K562 (cell line): ENCODE measurements around the gene ATP2A1. TPM values are rescaled to one million over a fixed set of nuclear protein-coding genes. Genes with fewer than 3 reads are reported as not detected.

Experiments
- ATAC-seq: fragments of 200-7000 bp; cut with Tn5 transposase; 3 replicates; pipeline ENCODE4 v1.9.1; 2020; ENCODE audit warnings: moderate library complexity
- BruUV-seq: library from RNA; stranded (reverse); fragments of 400-500 nt; replicated peaks from 2 replicates; lab custom pipeline; 2021; lab: Mats Ljungman, UMichigan
- CTCF ChIA-PET: fragments of 300-600 bp; formaldehyde crosslinking; extraction: SDS; loops from one replicate; lab custom pipeline; 2021; ENCODE audit warnings: low intra/inter-chr PET ratio; lab: Yijun Ruan, JAX
- POLR2A ChIA-PET: fragments of 300-600, 350-650 bp; sonication (Branson Sonifier 250); formaldehyde crosslinking; extraction: SDS; loops from one replicate; lab custom pipeline; 2021; ENCODE audit warnings: antibody characterized with exemption, inconsistent platforms; lab: Yijun Ruan, JAX
- DNase-seq, 4 experiments: peaks; one replicate each; pipeline versions ENCODE4 v3.0.0 to v3.0.0-alpha.2; 2011 to 2018; ENCODE audit warnings: low spot score in 3 of 4, mixed read lengths in 3 of 4; ENCODE audit errors: extremely low read depth in 1 of 4
- FAIRE-seq: peaks from 2 replicates; lab custom pipeline; 2011; peaks lifted over from hg19 to GRCh38; lab: Jason Lieb, UNC
- H2AFZ ChIP-seq: 2 replicates; pipeline ENCODE4 v1.6.0; 2011; ENCODE audit warnings: low read depth, low read length, control low read depth, inconsistent platforms
- H3K27ac ChIP-seq: fragments of 200-600 bp; 3 replicates; pipeline ENCODE4 v1.8.0; 2011; ENCODE audit warnings: low read depth, mild to moderate bottlenecking, control low read depth, inconsistent platforms, low read length, moderate library complexity, mixed read lengths; ENCODE audit errors: extremely low read depth
- H3K27me3 ChIP-seq, 2 experiments: fragments of 300-600 bp in 1 of 2; 2 replicates in 1 of 2; 3 replicates in 1 of 2; pipeline versions ENCODE4 v1.6.0 to v1.8.0; 2011; ENCODE audit warnings: inconsistent platforms in 2 of 2, low read length in 2 of 2, mild to moderate bottlenecking in 1 of 2, mixed read lengths in 1 of 2, moderate library complexity in 1 of 2; ENCODE audit not compliant: control insufficient read depth in 2 of 2, insufficient read depth in 2 of 2
- H3K36me3 ChIP-seq: fragments of 300-600 bp; 3 replicates; pipeline ENCODE4 v1.8.0; 2011; ENCODE audit warnings: mild to moderate bottlenecking, low read length, inconsistent platforms; ENCODE audit not compliant: control insufficient read depth, insufficient read depth
- H3K4me1 ChIP-seq, 2 experiments: fragments of 200-600 bp in 1 of 2; replicated peaks in 1 of 2; 2 replicates in 1 of 2; 3 replicates in 1 of 2; pipeline versions ENCODE4 v1.5.1 to v1.8.0; 2011; ENCODE audit warnings: inconsistent platforms in 2 of 2, low read length in 2 of 2, mild to moderate bottlenecking in 1 of 2, mixed read lengths in 1 of 2, moderate library complexity in 1 of 2; ENCODE audit not compliant: control insufficient read depth in 2 of 2, insufficient read depth in 2 of 2
- H3K4me2 ChIP-seq: 2 replicates; pipeline ENCODE4 v1.6.1; 2011; ENCODE audit warnings: low read length, control low read depth, inconsistent platforms, mixed read lengths; ENCODE audit not compliant: insufficient read depth
- H3K4me3 ChIP-seq: fragments of 200-600 bp; sonication (generic), shearing (Covaris generic); 2 replicates; pipeline ENCODE4 v1.5.1; 2016; ENCODE audit warnings: control low read depth, inconsistent platforms
- H3K79me2 ChIP-seq: fragments of 200-600 bp; 3 replicates; pipeline ENCODE4 v1.8.0; 2011; ENCODE audit warnings: low read length, inconsistent platforms; ENCODE audit not compliant: control insufficient read depth, insufficient read depth
- H3K9ac ChIP-seq, 2 experiments: 2 replicates each; pipeline versions ENCODE4 v1.6.0 to v1.6.1; 2011; ENCODE audit warnings: low read depth in 2 of 2, low read length in 2 of 2, control low read depth in 1 of 2, inconsistent platforms in 1 of 2, mild to moderate bottlenecking in 1 of 2, mixed read lengths in 1 of 2; ENCODE audit not compliant: insufficient read depth in 1 of 2
- H3K9me1 ChIP-seq: one replicate; pipeline ENCODE4 v1.6.0; 2011; ENCODE audit warnings: inconsistent platforms, mild to moderate bottlenecking, low read length, moderate library complexity; ENCODE audit not compliant: control insufficient read depth, insufficient read depth
- H3K9me3 ChIP-seq: replicated peaks from 2 replicates; pipeline ENCODE4 v1.5.1; 2011; ENCODE audit warnings: low read depth, low read length, inconsistent platforms; ENCODE audit not compliant: control insufficient read depth, insufficient read depth
- H4K20me1 ChIP-seq: replicated peaks from 2 replicates; pipeline ENCODE4 v1.6.1; 2011; ENCODE audit warnings: low read length, inconsistent platforms, mixed read lengths; ENCODE audit not compliant: control insufficient read depth, insufficient read depth
- FOXA3 ChIP-seq, 2 experiments: fragments of 450-650 bp in 1 of 2; sonication (generic) in 1 of 2; formaldehyde crosslinking; IDR thresholded peaks in 1 of 2; conservative IDR thresholded peaks in 1 of 2; 2 replicates each; pipeline versions ENCODE4 v1.4.0 to v1.8.0; 2020 to 2022; ENCODE audit warnings: mild to moderate bottlenecking in 2 of 2, missing genetic modification reagents in 1 of 2
- GATAD2B ChIP-seq: fragments of 450-650 bp; IDR thresholded peaks from 2 replicates; pipeline ENCODE4 v1.6.1; 2017; ENCODE audit warnings: mild to moderate bottlenecking, borderline replicate concordance
- GTF2A2 ChIP-seq: IDR thresholded peaks from 2 replicates; pipeline ENCODE4 v1.6.1; 2016; ENCODE audit warnings: mild to moderate bottlenecking, missing genetic modification characterization, missing compliant biosample characterization
- MYNN ChIP-seq, 2 experiments: sonication (generic); formaldehyde crosslinking in 1 of 2; IDR thresholded peaks; 2 replicates each; pipeline versions ENCODE4 v1.5.0 to v1.6.1; 2016 to 2020; ENCODE audit warnings: antibody characterized with exemption in 1 of 2, missing genetic modification reagents in 1 of 2
- PHB ChIP-seq: fragments of 250-450 bp; sonication (Bioruptor Pico); IDR thresholded peaks from 2 replicates; pipeline ENCODE4 v1.5.0; 2021
- PRMT5 ChIP-seq: sonication (generic); formaldehyde crosslinking; IDR thresholded peaks from 2 replicates; pipeline ENCODE4 v1.5.0; 2020; ENCODE audit warnings: missing genetic modification reagents
- PYGO2 ChIP-seq: fragments of 450-650 bp; IDR thresholded peaks from 2 replicates; pipeline ENCODE4 v1.6.1; 2016; ENCODE audit warnings: mild to moderate bottlenecking, missing genetic modification characterization, moderate library complexity, missing compliant biosample characterization
- SMARCE1 ChIP-seq: fragments of 450-650 bp; IDR thresholded peaks from 2 replicates; pipeline ENCODE4 v1.7.1; 2016; ENCODE audit warnings: mild to moderate bottlenecking
- WHSC1 ChIP-seq: IDR thresholded peaks from one replicate; pipeline ENCODE4 v1.6.1; 2012; ENCODE audit warnings: low read length, control low read depth, inconsistent platforms
- XRCC3 ChIP-seq: fragments of 450-650 bp; IDR thresholded peaks from 2 replicates; pipeline ENCODE4 v1.6.1; 2017; ENCODE audit warnings: mild to moderate bottlenecking, moderate library complexity
- ZNF143 ChIP-seq: sonication (generic); formaldehyde crosslinking; IDR thresholded peaks from 2 replicates; pipeline ENCODE4 v1.9.0; 2022; ENCODE audit warnings: mild to moderate bottlenecking, missing genetic modification reagents
- ZNF217 ChIP-seq: sonication (generic); formaldehyde crosslinking; IDR thresholded peaks from 2 replicates; pipeline ENCODE4 v1.8.0; 2022; ENCODE audit warnings: mild to moderate bottlenecking, missing genetic modification reagents
- ZNF232 ChIP-seq: sonication (generic); formaldehyde crosslinking; IDR thresholded peaks from 2 replicates; pipeline ENCODE4 v1.8.0; 2022; ENCODE audit warnings: mild to moderate bottlenecking, missing genetic modification reagents
- ZNF408 ChIP-seq: fragments of 250-450 bp; sonication (Bioruptor Pico); IDR thresholded peaks from 2 replicates; pipeline ENCODE4 v1.4.0; 2020; ENCODE audit warnings: low read depth, mild to moderate bottlenecking, moderate library complexity
- WGBS: fragments of 100-300 bp; shearing (Covaris generic); methylation state at CpG from one replicate; pipeline ENCODE4 v1.1.6; 2016; ENCODE audit warnings: low coverage, mixed read lengths; ENCODE audit not compliant: insufficient coverage; ENCODE audit errors: missing lambda C conversion rate; 5-methylcytosine and 5-hydroxymethylcytosine counted together
- in situ Hi-C: fragments of 300-500 bp; cut with MboI; formaldehyde crosslinking; loops from 4 replicates; pipeline ENCODE4 v1.15.0; 2018; ENCODE audit warnings: inconsistent platforms, mixed read lengths
- intact Hi-C: fragments of 100-400 bp; cut with micrococcal nuclease; formaldehyde crosslinking; loops from 2 replicates; pipeline ENCODE4 v1.14.2; 2022
- polyA plus RNA-seq, 8 experiments: library from polyadenylated mRNA; depleted of rRNA in 4 of 8; stranded (reverse) in 5 of 8; unstranded in 3 of 8; fragments of >200 nt; fragmentation: Nextera tagmentation in 2 of 8; fragmentation: Illumina TruSeq in 1 of 8; extraction: Ambion mirVana in 2 of 8; extraction: Trizol in 1 of 8; gene quantifications; 2 replicates each; pipeline versions ENCODE4 v1.2.1 to v1.2.3, GENCODE V29; 2011 to 2014; ENCODE audit warnings: inconsistent platforms in 1 of 8, missing spikeins in 1 of 8
- total RNA-seq, 7 experiments: library from RNA; depleted of rRNA in 6 of 7; stranded (reverse); fragments of >200 nt in 6 of 7; fragmentation: Illumina TruSeq in 2 of 7; extraction: Trizol in 2 of 7; gene quantifications; 2 replicates each; pipeline versions ENCODE4 v1.2.1 to v1.2.3, GENCODE V29; 2011 to 2021; ENCODE audit warnings: low replicate concordance in 1 of 7
- TF ChIP-seq, protein P1 (sequence below), 2 experiments: fragments of 450-650 bp; conservative IDR thresholded peaks; 2 replicates each; pipeline ENCODE4 v1.6.1; 2017; ENCODE audit warnings: mild to moderate bottlenecking in 2 of 2, moderate library complexity in 2 of 2
- TF ChIP-seq, protein P2 (sequence below): sonication (generic); formaldehyde crosslinking; IDR thresholded peaks from 2 replicates; pipeline ENCODE4 v1.8.1; 2023; ENCODE audit warnings: mild to moderate bottlenecking, missing genetic modification reagents

The ATP2A1 gene
- total and polyA plus RNA-seq, 9 of the 15 experiments (the other 6 are each of a cell fraction or from before 2014, with no cell fraction given): 0.25 to 2.6 (median 0.65) TPM

DNA sequence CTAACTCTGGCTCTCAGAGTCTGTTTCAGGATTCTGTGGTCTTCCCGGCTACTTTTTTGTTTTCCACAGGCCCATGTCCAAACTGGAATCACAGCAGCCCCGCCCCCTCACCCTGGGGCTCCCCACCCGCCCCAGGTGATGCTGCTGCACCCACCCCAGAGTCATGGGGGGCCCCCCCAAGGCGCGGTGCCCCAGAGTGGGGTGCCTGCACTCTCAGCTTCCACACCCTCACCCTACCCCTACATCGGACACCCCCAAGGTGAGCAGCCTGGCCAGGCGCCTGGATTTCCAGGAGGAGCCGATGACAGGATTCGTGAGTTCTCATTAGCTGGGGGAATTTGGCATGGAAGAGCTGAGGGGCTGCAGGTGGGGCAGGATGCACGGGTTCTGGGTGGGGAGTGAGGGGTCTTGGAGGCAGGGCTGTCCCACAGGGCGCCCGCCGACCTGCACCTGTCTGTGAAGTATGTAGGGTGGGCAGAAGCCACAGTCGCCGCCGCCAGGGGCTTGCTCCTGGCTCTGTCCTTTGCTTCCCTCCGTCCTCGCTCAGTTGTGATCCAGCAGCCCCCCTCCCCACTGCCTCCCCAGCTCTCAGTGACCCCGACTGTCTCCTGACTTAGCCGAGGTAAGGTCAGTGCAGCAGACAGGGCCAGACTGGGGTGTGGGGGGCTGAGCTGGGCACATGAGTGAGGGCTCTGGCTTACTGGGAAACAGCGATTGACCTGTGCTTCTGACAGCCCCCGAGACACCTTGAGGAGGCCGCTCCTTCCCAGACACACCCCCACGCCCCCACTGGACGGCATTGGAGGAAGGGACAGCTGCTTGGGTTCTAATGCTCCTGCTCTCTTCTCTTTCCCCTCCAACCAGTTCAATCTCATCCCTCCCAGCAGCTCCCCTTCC, 42.2 kb upstream of the ATP2A1 start:
- no peaks in the 10 kb centered on the region for H3K9me3 ChIP-seq
- no peaks in the 10 kb centered on the region for H3K27me3 ChIP-seq
- FAIRE-seq (no peak), DNase-seq (peak in 1 of 4 experiments; percentile 25), ATAC-seq (peak; percentile 24)
- POLR2A ChIA-PET: interaction anchor here (1.1 to 5.9 kb wide), 5 partner anchors 7 to 29 kb away, joined by 3 to 72 read pairs (median 7); partner anchors contain the start of gene TUFM
- no peaks in the 10 kb centered on the region for H3K9me1 ChIP-seq
- in situ Hi-C loops (no loop called here), intact Hi-C loops (no loop called here)
- no peak overlapping the region for H3K4me3 ChIP-seq
- H3K27ac ChIP-seq: no peak overlapping the region
- no peak overlapping the region for H3K9ac ChIP-seq
- no peak overlapping the region for H3K4me2 ChIP-seq
- peaks cover 13% of the 10 kb centered on the region; the same call in 1 of the 2 replicates for H4K20me1 ChIP-seq
- H2AFZ ChIP-seq: no peak overlapping the region
- 91% methylated on average over 18 of the region's 25 CpGs for WGBS
- H3K79me2 ChIP-seq: peaks cover 3% of the 10 kb centered on the region; the same call in 1 of the 3 replicates
- H3K36me3 ChIP-seq: peaks cover 74% of the 10 kb centered on the region
- H3K4me1 ChIP-seq: peaks cover 0 to 20% of the 10 kb centered on the region in 2 experiments; a peak in 2 of 5 replicates
- no TSS peak for BruUV-seq
- CTCF ChIA-PET: no interaction called here
- TF ChIP-seq PRMT5 (CRISPR knock-in tag) (no peak), XRCC3 (no peak), PYGO2 (no peak), MYNN (IDR thresholded peaks at IDR 0.05) (no peak), MYNN (CRISPR knock-in tag; IDR thresholded peaks at IDR 0.05) (no peak), ZNF232 (no peak), PHB (no peak), FOXA3 (CRISPR knock-in tag; conservative IDR thresholded peaks at IDR 0.05 in 1 of 2, IDR thresholded peaks at IDR 0.05 in 1 of 2) (no peak), GTF2A2 (no peak), SMARCE1 (no peak), ZNF143 (CRISPR knock-in tag) (no peak), ZNF217 (no peak), ZNF408 (CRISPR knock-in tag) (no peak), WHSC1 (no peak), GATAD2B (no peak)
- TF ChIP-seq, protein P1, sequence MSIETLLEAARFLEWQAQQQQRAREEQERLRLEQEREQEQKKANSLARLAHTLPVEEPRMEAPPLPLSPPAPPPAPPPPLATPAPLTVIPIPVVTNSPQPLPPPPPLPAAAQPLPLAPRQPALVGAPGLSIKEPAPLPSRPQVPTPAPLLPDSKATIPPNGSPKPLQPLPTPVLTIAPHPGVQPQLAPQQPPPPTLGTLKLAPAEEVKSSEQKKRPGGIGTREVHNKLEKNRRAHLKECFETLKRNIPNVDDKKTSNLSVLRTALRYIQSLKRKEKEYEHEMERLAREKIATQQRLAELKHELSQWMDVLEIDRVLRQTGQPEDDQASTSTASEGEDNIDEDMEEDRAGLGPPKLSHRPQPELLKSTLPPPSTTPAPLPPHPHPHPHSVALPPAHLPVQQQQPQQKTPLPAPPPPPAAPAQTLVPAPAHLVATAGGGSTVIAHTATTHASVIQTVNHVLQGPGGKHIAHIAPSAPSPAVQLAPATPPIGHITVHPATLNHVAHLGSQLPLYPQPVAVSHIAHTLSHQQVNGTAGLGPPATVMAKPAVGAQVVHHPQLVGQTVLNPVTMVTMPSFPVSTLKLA (conservative IDR thresholded peaks at IDR 0.05): no peak
- TF ChIP-seq, protein P2, sequence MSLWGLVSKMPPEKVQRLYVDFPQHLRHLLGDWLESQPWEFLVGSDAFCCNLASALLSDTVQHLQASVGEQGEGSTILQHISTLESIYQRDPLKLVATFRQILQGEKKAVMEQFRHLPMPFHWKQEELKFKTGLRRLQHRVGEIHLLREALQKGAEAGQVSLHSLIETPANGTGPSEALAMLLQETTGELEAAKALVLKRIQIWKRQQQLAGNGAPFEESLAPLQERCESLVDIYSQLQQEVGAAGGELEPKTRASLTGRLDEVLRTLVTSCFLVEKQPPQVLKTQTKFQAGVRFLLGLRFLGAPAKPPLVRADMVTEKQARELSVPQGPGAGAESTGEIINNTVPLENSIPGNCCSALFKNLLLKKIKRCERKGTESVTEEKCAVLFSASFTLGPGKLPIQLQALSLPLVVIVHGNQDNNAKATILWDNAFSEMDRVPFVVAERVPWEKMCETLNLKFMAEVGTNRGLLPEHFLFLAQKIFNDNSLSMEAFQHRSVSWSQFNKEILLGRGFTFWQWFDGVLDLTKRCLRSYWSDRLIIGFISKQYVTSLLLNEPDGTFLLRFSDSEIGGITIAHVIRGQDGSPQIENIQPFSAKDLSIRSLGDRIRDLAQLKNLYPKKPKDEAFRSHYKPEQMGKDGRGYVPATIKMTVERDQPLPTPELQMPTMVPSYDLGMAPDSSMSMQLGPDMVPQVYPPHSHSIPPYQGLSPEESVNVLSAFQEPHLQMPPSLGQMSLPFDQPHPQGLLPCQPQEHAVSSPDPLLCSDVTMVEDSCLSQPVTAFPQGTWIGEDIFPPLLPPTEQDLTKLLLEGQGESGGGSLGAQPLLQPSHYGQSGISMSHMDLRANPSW (CRISPR knock-in tag): no peak
